ENCODE data around the gene ACTG2. TPM values are rescaled to one million over a fixed set of nuclear protein-coding genes. Genes with fewer than 3 reads are reported as not detected.

Gene ACTG2
- total RNA-seq, 1 donor from 2014 or later, result 0.19 TPM

DNA sequence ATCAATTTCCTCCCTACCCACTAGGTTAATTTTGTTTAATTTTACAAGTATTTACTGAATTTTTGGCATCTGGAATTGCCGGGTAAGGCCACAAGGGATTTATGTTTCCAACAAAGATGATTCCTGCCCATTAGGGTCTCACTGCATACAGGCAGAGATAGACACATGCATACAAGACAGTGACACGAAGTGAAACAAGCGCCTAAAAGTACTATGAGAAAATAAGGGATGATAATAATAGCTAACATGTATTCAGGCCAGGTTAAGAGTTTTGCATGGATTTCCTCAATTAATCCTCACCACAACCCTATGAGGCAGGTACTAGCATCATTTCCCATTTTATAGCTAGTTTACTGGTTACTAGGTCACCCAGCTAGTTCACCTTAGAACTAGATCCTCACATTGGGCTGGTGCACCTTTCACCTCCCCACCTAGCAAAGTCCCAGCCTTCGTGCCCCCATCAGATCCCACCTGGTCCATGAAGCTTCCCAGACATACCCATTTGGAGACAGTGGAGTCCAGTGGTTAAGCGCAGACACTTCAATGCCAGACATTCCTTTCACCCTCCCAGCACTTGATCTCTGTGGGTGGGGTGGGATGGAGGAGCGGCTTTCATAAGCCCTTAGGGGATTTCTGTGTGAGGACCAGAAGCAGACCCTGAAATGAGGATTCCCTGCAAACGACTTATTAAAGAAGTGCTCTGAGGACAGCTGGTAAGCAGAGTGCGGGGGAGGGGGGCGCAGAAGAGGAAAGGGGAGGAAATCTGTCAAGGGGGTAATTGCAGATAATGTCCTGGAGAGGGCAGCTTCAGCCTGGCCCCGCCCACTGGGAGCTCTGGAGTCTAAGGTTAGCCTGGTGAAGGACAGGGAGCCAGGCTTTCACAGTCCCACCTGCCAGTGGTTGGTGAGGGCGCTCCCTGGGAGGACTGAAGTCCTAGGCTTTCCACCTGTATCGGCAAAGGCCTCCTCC lies 28.1 kb downstream of the ACTG2 start:
- Mint-ChIP-seq H3K4me1 (ENCODE audit: low read depth) (no peaks in the 10 kb centered on the region), H3K27ac (no peak overlapping the region), H3K9me3 (ENCODE audit: low read depth) (no peaks in the 10 kb centered on the region), H3K36me3 (ENCODE audit: insufficient read depth) (no peaks in the 10 kb centered on the region), H3K27me3 (peaks cover 41% of the 10 kb centered on the region), H3K4me3 (ENCODE audit: low read depth) (no peak overlapping the region)
- DNase-seq (ENCODE audit: low spot score, unreplicated experiment), result no peak
- peak; percentile 28 for TF ChIP-seq CTCF (IDR thresholded peaks at IDR 0.05; ENCODE audit: unreplicated experiment)

- Mint-ChIP-seq H3K9me3 (ENCODE audit: low read depth) (no peaks in the 10 kb centered on the region), H3K27ac (no peak overlapping the region), H3K27me3 (peaks cover 41% of the 10 kb centered on the region), H3K4me3 (ENCODE audit: low read depth) (no peak overlapping the region), H3K4me1 (ENCODE audit: low read depth) (peaks cover 2% of the 10 kb centered on the region), H3K36me3 (ENCODE audit: insufficient read depth) (no peaks in the 10 kb centered on the region)
- no peak for TF ChIP-seq CTCF (IDR thresholded peaks at IDR 0.05; ENCODE audit: unreplicated experiment)
- no peak for DNase-seq (ENCODE audit: low spot score, unreplicated experiment)
These were observed 28.8 kb downstream of the ACTG2 start for GRCh38 chr2:73921581-73921980.

DNA sequence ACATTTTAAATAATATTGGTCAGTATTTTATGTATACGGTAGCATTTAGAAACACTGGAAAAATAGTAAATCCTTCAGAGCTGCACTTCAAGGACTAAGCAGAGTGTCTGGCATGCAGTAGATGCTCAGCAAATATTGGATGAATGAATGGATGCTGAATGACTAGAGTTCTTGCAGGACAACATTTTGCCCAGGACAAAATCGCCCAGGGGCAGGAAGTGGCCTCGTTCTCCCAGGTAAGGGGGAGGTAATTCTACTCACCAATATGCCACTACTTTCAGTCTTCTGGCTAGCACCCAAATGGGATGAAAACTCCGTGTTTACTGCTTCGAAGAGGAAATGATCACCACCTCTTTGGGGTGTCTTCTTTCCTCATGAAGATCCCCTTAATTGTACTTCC lies 29.9 kb downstream of the ACTG2 start:
- H3K9me3 Mint-ChIP-seq (ENCODE audit: low read depth), result no peaks in the 10 kb centered on the region

GRCh38 chr2:73925033-73925704 lies 32.4 kb downstream of the ACTG2 start:
- TF ChIP-seq CTCF (IDR thresholded peaks at IDR 0.05; ENCODE audit: unreplicated experiment), result no peak
- H3K9me3 Mint-ChIP-seq (ENCODE audit: low read depth), result no peaks in the 10 kb centered on the region
- peaks cover 24% of the 10 kb centered on the region for H3K4me1 Mint-ChIP-seq (ENCODE audit: low read depth)
- H3K27ac Mint-ChIP-seq, result no peak overlapping the region
- peaks cover 34% of the 10 kb centered on the region for H3K27me3 Mint-ChIP-seq
- no peak for DNase-seq (ENCODE audit: low spot score, unreplicated experiment)
- H3K4me3 Mint-ChIP-seq (ENCODE audit: low read depth), result no peak overlapping the region
- peaks cover 2% of the 10 kb centered on the region for H3K36me3 Mint-ChIP-seq (ENCODE audit: insufficient read depth)

More for the DNA sequence above, 29.9 kb downstream of the ACTG2 start:
- Mint-ChIP-seq H3K4me1 (ENCODE audit: low read depth) (peaks cover 5% of the 10 kb centered on the region), H3K36me3 (ENCODE audit: insufficient read depth) (no peaks in the 10 kb centered on the region), H3K27ac (no peak overlapping the region), H3K27me3 (peaks cover 41% of the 10 kb centered on the region), H3K4me3 (ENCODE audit: low read depth) (no peak overlapping the region)
- no peak for TF ChIP-seq CTCF (IDR thresholded peaks at IDR 0.05; ENCODE audit: unreplicated experiment)
- DNase-seq (ENCODE audit: low spot score, unreplicated experiment), result no peak

- H3K27me3 Mint-ChIP-seq, result peaks cover 28% of the 10 kb centered on the region
- peak overlapping the region; percentile 92 for H3K27ac Mint-ChIP-seq
- H3K36me3 Mint-ChIP-seq (ENCODE audit: insufficient read depth), result peaks cover 2% of the 10 kb centered on the region
- no peak for DNase-seq (ENCODE audit: low spot score, unreplicated experiment)
- peak overlapping the region; percentile 65 for H3K4me3 Mint-ChIP-seq (ENCODE audit: low read depth)
- H3K4me1 Mint-ChIP-seq (ENCODE audit: low read depth), result peaks cover 24% of the 10 kb centered on the region
- no peaks in the 10 kb centered on the region for H3K9me3 Mint-ChIP-seq (ENCODE audit: low read depth)
- TF ChIP-seq CTCF (IDR thresholded peaks at IDR 0.05; ENCODE audit: unreplicated experiment), result no peak
These were observed 33.2 kb downstream of the ACTG2 start for GRCh38 chr2:73925853-73926492.
